Choroid plexus epithelial cell (primary cell): ENCODE data around the gene CFDP1.
"Not testable (repeated sequence)": the region's sequence is repeated elsewhere in the genome, so short reads cannot be mapped to it uniquely, and the experiment has no call there.

Experiments used
- DNase-seq: peaks from one replicate; pipeline ENCODE4 v3.0.0-alpha.2; 2010; ENCODE audit warnings: low read depth
- H3K4me3 ChIP-seq: 2 replicates; pipeline ENCODE4 v1.5.1; 2011; ENCODE audit warnings: low read depth, mild to moderate bottlenecking, control low read depth, low read length, moderate library complexity
- CTCF ChIP-seq: conservative IDR thresholded peaks from 2 replicates; pipeline ENCODE4 v1.5.1; 2011; ENCODE audit warnings: low read depth, mild to moderate bottlenecking, control low read depth, inconsistent platforms, low read length, moderate library complexity

The CFDP1 gene

GRCh38 chr16:75464122-75464918 lies 31.0 kb upstream of the CFDP1 start, which contains the start of gene TMEM170A:
Gene TMEM170A (minus strand): TSS chr16:75464689. CDS start chr16:75464600, 89 bp downstream.
- peak; percentile 99 for DNase-seq
- peak; percentile 97 for TF ChIP-seq CTCF
- peak within 1 kb of the TSS; percentile 91 for H3K4me3 ChIP-seq

GRCh38 chr16:75463389-75464121 lies 30.3 kb upstream of the CFDP1 start:
- not testable (repeated sequence) for DNase-seq
- H3K4me3 ChIP-seq, result peak overlapping the region; percentile 91

GRCh38 chr16:75462806-75463205 lies 29.5 kb upstream of the CFDP1 start:
- H3K4me3 ChIP-seq, result peak overlapping the region; percentile 91
- DNase-seq, result no peak
- TF ChIP-seq CTCF, result no peak

- no peak overlapping the region for H3K4me3 ChIP-seq
- no peak for DNase-seq
- TF ChIP-seq CTCF, result no peak
Measured at GRCh38 chr16:75461575-75461974, 28.3 kb upstream of the CFDP1 start.

- no peak for TF ChIP-seq CTCF
- H3K4me3 ChIP-seq, result no peak overlapping the region
- peak; percentile 20 for DNase-seq
Measured at GRCh38 chr16:75460446-75460845, 27.1 kb upstream of the CFDP1 start.

- TF ChIP-seq CTCF, result no peak
- no peak for DNase-seq
Measured at GRCh38 chr16:75459691-75460090, 26.4 kb upstream of the CFDP1 start.

GRCh38 chr16:75458439-75458838 lies 25.1 kb upstream of the CFDP1 start:
- H3K4me3 ChIP-seq, result no peak overlapping the region
- TF ChIP-seq CTCF, result no peak
- no peak for DNase-seq

More at GRCh38 chr16:75459691-75460090, 26.4 kb upstream of the CFDP1 start:
- no peak overlapping the region for H3K4me3 ChIP-seq
